WTC11 (cell line): Measurements from ENCODE around the gene SIGLEC12. TPM values are rescaled to one million over a fixed set of nuclear protein-coding genes. Genes with fewer than 3 reads are reported as not detected.
"Not testable (repeated sequence)": the region's sequence is repeated elsewhere in the genome, so short reads cannot be mapped to it uniquely, and the experiment has no call there.

ENCODE experiments used
- ATAC-seq: fragments of 200-7000 bp; cut with Tn5 transposase; 2 replicates; pipeline ENCODE4 v1.10.0; 2021; ENCODE audit warnings: mild to moderate bottlenecking, moderate library complexity
- CTCF ChIA-PET: fragments of 300-600 bp; sonication (Branson Sonifier 250); formaldehyde crosslinking; loops from one replicate; lab custom pipeline; 2021; ENCODE audit warnings: antibody characterized with exemption; lab: Charles Lee
- POLR2A ChIA-PET: fragments of 350-600 bp; sonication (Branson Sonifier 250); formaldehyde crosslinking; loops from one replicate; lab custom pipeline; 2021; ENCODE audit warnings: antibody characterized with exemption; lab: Charles Lee
- DNase-seq: peaks from one replicate; pipeline ENCODE4 v3.0.0; 2021; ENCODE audit warnings: low spot score
- H3K27ac Mint-ChIP-seq: 2 replicates; pipeline ENCODE4 v1.8.0; 2021; ENCODE audit warnings: mixed read lengths
- H3K27me3 Mint-ChIP-seq: 2 replicates; pipeline ENCODE4 v1.8.0; 2021; ENCODE audit warnings: low read depth, mild to moderate bottlenecking, moderate library complexity, mixed read lengths
- H3K36me3 Mint-ChIP-seq: 2 replicates; pipeline ENCODE4 v1.8.0; 2021; ENCODE audit warnings: mixed read lengths
- H3K4me1 Mint-ChIP-seq: 2 replicates; pipeline ENCODE4 v1.8.0; 2022; ENCODE audit warnings: mixed read lengths
- H3K4me3 Mint-ChIP-seq: 2 replicates; pipeline ENCODE4 v1.8.0; 2021; ENCODE audit warnings: mild to moderate bottlenecking, moderate library complexity, mixed read lengths
- H3K9me3 Mint-ChIP-seq: 2 replicates; pipeline ENCODE4 v1.8.0; 2021; ENCODE audit warnings: mixed read lengths
- GABPB1 ChIP-seq: sonication (generic); formaldehyde crosslinking; IDR thresholded peaks from 2 replicates; pipeline ENCODE4 v1.8.1; 2023; ENCODE audit warnings: mild to moderate bottlenecking, missing genetic modification reagents
- JUN ChIP-seq: sonication (generic); formaldehyde crosslinking; IDR thresholded peaks from 2 replicates; pipeline ENCODE4 v1.8.0; 2023; ENCODE audit warnings: mild to moderate bottlenecking, missing genetic modification reagents
- NFE2L1 ChIP-seq: sonication (generic); formaldehyde crosslinking; IDR thresholded peaks from 2 replicates; pipeline ENCODE4 v1.8.1; 2023; ENCODE audit warnings: missing genetic modification reagents
- RELA ChIP-seq: sonication (generic); formaldehyde crosslinking; IDR thresholded peaks from 2 replicates; pipeline ENCODE4 v1.8.1; 2022; ENCODE audit warnings: missing genetic modification reagents, mild to moderate bottlenecking, borderline replicate concordance
- SMAD4 ChIP-seq: sonication (generic); formaldehyde crosslinking; IDR thresholded peaks from 2 replicates; pipeline ENCODE4 v1.8.0; 2022; ENCODE audit warnings: mild to moderate bottlenecking, missing genetic modification reagents
- SP1 ChIP-seq: sonication (generic); formaldehyde crosslinking; conservative IDR thresholded peaks from 2 replicates; pipeline ENCODE4 v1.8.1; 2022; ENCODE audit warnings: missing genetic modification reagents
- ZNF138 ChIP-seq: sonication (generic); formaldehyde crosslinking; conservative IDR thresholded peaks from 2 replicates; pipeline ENCODE4 v1.8.1; 2022; ENCODE audit warnings: mild to moderate bottlenecking, moderate library complexity, missing genetic modification reagents
- ZNF219 ChIP-seq: sonication (generic); formaldehyde crosslinking; IDR thresholded peaks from 2 replicates; pipeline ENCODE4 v1.8.0; 2023; ENCODE audit warnings: missing genetic modification reagents, mild to moderate bottlenecking, borderline replicate concordance
- ZNF263 ChIP-seq: sonication (generic); formaldehyde crosslinking; IDR thresholded peaks from 2 replicates; pipeline ENCODE4 v1.8.1; 2022; ENCODE audit warnings: low read depth, mild to moderate bottlenecking, moderate library complexity, missing genetic modification reagents
- ZNF317 ChIP-seq: sonication (generic); formaldehyde crosslinking; IDR thresholded peaks from 2 replicates; pipeline ENCODE4 v1.8.1; 2023; ENCODE audit warnings: low read depth, mild to moderate bottlenecking, moderate library complexity, missing genetic modification reagents, borderline replicate concordance
- ZNF396 ChIP-seq: fragments of 250-450 bp; sonication (Bioruptor Pico); IDR thresholded peaks from 2 replicates; pipeline ENCODE4 v1.8.0; 2021; ENCODE audit warnings: mild to moderate bottlenecking, moderate library complexity, borderline replicate concordance
- ZNF671 ChIP-seq: fragments of 250-450 bp; sonication (Bioruptor Pico); IDR thresholded peaks from 2 replicates; pipeline ENCODE4 v1.8.0; 2021; ENCODE audit warnings: mild to moderate bottlenecking
- total RNA-seq: library from RNA; stranded (reverse); gene quantifications from 3 replicates; pipeline ENCODE4 v1.2.3, GENCODE V29; 2021
- TF ChIP-seq, protein P1 (sequence below): sonication (generic); formaldehyde crosslinking; conservative IDR thresholded peaks from 2 replicates; pipeline ENCODE4 v1.8.1; 2023; ENCODE audit warnings: mild to moderate bottlenecking, low read depth, missing genetic modification reagents, moderate library complexity
- TF ChIP-seq, protein P2 (sequence below): fragments of 250-450 bp; sonication (Bioruptor Pico); IDR thresholded peaks from 2 replicates; pipeline ENCODE4 v1.8.0; 2021; ENCODE audit warnings: mild to moderate bottlenecking
- TF ChIP-seq, protein P3 (sequence below): sonication (generic); formaldehyde crosslinking; IDR thresholded peaks from 2 replicates; pipeline ENCODE4 v1.8.1; 2023; ENCODE audit warnings: mild to moderate bottlenecking, missing genetic modification reagents, moderate library complexity
- TF ChIP-seq, protein P4 (sequence below): sonication (generic); formaldehyde crosslinking; IDR thresholded peaks from 2 replicates; pipeline ENCODE4 v1.8.0; 2022; ENCODE audit warnings: missing genetic modification reagents

The SIGLEC12 gene
- total RNA-seq, 1 experiment from 2014 or later = not detected

DNA sequence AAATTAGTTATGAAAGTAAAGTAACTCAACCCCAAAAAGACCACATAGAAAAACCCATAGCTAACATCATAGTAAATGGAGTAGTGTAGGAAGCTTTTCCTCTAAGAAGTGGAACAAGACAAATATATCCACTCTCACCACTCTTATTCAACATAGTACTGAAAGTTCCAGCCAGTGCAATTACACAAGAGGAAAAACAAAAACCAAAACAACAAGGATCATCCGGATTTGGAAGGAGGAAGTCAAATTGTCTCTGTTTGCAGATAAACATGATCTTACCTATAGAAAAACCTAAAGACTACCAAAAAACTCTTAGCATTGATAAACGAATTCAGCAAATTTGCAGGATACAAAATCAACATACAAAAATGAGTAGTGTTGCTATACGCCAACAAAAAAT lies 34.9 kb downstream of the SIGLEC12 start:
- H3K4me3 Mint-ChIP-seq = no peak overlapping the region
- DNase-seq (no peak), ATAC-seq (no peak)
- no peaks in the 10 kb centered on the region for H3K36me3 Mint-ChIP-seq
- no peaks in the 10 kb centered on the region for H3K9me3 Mint-ChIP-seq
- POLR2A ChIA-PET = no interaction called here
- CTCF ChIA-PET = interaction anchor here (1.5 to 1.9 kb wide), 3 partner anchors 45 to 194 kb away, joined by 4 to 8 read pairs (median 6); no protein-coding TSS in a partner anchor
- no peak overlapping the region for H3K27ac Mint-ChIP-seq
- peaks cover 66% of the 10 kb centered on the region for H3K27me3 Mint-ChIP-seq
- H3K4me1 Mint-ChIP-seq = no peaks in the 10 kb centered on the region
- no peak for TF ChIP-seq GABPB1 (CRISPR knock-in tag)
- no peak for TF ChIP-seq ZNF263 (CRISPR knock-in tag)
- TF ChIP-seq, protein P1, sequence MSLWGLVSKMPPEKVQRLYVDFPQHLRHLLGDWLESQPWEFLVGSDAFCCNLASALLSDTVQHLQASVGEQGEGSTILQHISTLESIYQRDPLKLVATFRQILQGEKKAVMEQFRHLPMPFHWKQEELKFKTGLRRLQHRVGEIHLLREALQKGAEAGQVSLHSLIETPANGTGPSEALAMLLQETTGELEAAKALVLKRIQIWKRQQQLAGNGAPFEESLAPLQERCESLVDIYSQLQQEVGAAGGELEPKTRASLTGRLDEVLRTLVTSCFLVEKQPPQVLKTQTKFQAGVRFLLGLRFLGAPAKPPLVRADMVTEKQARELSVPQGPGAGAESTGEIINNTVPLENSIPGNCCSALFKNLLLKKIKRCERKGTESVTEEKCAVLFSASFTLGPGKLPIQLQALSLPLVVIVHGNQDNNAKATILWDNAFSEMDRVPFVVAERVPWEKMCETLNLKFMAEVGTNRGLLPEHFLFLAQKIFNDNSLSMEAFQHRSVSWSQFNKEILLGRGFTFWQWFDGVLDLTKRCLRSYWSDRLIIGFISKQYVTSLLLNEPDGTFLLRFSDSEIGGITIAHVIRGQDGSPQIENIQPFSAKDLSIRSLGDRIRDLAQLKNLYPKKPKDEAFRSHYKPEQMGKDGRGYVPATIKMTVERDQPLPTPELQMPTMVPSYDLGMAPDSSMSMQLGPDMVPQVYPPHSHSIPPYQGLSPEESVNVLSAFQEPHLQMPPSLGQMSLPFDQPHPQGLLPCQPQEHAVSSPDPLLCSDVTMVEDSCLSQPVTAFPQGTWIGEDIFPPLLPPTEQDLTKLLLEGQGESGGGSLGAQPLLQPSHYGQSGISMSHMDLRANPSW (CRISPR knock-in tag) = no peak
- no peak for TF ChIP-seq ZNF671 (CRISPR knock-in tag)
- no peak for TF ChIP-seq RELA (CRISPR knock-in tag)
- TF ChIP-seq ZNF138 = no peak
- TF ChIP-seq ZNF396 (CRISPR knock-in tag) = no peak
- no peak for TF ChIP-seq JUN
- TF ChIP-seq ZNF317 (CRISPR knock-in tag) = no peak
- TF ChIP-seq SMAD4 = no peak
- no peak for TF ChIP-seq NFE2L1 (CRISPR knock-in tag)
- TF ChIP-seq, protein P2, sequence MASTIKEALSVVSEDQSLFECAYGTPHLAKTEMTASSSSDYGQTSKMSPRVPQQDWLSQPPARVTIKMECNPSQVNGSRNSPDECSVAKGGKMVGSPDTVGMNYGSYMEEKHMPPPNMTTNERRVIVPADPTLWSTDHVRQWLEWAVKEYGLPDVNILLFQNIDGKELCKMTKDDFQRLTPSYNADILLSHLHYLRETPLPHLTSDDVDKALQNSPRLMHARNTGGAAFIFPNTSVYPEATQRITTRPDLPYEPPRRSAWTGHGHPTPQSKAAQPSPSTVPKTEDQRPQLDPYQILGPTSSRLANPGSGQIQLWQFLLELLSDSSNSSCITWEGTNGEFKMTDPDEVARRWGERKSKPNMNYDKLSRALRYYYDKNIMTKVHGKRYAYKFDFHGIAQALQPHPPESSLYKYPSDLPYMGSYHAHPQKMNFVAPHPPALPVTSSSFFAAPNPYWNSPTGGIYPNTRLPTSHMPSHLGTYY = no peak
- no peak for TF ChIP-seq SP1 (CRISPR knock-in tag)
- TF ChIP-seq ZNF219 (CRISPR knock-in tag) = no peak
- TF ChIP-seq, protein P3, sequence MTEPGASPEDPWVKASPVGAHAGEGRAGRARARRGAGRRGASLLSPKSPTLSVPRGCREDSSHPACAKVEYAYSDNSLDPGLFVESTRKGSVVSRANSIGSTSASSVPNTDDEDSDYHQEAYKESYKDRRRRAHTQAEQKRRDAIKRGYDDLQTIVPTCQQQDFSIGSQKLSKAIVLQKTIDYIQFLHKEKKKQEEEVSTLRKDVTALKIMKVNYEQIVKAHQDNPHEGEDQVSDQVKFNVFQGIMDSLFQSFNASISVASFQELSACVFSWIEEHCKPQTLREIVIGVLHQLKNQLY (CRISPR knock-in tag) = no peak
- TF ChIP-seq, protein P4, sequence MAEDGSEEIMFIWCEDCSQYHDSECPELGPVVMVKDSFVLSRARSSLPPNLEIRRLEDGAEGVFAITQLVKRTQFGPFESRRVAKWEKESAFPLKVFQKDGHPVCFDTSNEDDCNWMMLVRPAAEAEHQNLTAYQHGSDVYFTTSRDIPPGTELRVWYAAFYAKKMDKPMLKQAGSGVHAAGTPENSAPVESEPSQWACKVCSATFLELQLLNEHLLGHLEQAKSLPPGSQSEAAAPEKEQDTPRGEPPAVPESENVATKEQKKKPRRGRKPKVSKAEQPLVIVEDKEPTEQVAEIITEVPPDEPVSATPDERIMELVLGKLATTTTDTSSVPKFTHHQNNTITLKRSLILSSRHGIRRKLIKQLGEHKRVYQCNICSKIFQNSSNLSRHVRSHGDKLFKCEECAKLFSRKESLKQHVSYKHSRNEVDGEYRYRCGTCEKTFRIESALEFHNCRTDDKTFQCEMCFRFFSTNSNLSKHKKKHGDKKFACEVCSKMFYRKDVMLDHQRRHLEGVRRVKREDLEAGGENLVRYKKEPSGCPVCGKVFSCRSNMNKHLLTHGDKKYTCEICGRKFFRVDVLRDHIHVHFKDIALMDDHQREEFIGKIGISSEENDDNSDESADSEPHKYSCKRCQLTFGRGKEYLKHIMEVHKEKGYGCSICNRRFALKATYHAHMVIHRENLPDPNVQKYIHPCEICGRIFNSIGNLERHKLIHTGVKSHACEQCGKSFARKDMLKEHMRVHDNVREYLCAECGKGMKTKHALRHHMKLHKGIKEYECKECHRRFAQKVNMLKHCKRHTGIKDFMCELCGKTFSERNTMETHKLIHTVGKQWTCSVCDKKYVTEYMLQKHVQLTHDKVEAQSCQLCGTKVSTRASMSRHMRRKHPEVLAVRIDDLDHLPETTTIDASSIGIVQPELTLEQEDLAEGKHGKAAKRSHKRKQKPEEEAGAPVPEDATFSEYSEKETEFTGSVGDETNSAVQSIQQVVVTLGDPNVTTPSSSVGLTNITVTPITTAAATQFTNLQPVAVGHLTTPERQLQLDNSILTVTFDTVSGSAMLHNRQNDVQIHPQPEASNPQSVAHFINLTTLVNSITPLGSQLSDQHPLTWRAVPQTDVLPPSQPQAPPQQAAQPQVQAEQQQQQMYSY (CRISPR knock-in tag) = no peak

DNA sequence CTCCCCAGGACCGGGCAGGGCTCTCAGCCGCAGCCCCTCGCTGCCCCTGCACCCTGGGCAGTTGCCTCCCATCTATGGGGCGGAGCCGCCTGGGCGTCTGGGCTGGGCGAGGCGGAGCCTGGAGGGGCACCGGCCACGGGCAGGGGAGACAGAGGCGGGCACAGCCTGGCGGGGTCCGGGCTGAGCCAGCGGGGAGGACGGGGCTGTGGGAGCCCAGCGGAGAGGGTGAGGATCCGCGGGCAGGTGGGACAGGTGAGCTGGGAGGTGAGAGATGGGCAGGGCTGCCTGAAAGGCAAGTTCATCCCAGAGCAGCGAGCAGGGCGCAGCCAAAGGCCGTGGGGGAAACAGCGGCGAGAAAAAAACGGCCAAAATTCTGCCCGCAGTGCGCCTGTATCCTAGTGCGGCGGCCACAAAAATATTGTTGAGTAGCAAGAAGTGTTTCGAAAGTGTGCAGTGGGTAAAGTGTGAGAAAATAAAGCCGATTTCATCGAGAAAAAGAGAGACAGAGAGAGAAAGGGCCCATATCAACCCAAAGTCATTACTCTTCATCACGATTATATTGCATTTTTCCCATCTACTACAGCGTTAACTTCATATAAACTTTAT lies 37.5 kb downstream of the SIGLEC12 start:
- H3K27me3 Mint-ChIP-seq = peaks cover 59% of the 10 kb centered on the region
- H3K4me3 Mint-ChIP-seq = peak overlapping the region; percentile 69

More for the DNA sequence above, 37.5 kb downstream of the SIGLEC12 start:
- H3K9me3 Mint-ChIP-seq, H3K27ac Mint-ChIP-seq, H3K36me3 Mint-ChIP-seq, CTCF ChIA-PET, POLR2A ChIA-PET, H3K4me1 Mint-ChIP-seq, DNase-seq: not testable (repeated sequence)
- peak; percentile 88 for ATAC-seq
